HEK293 (cell line): ENCODE data around the gene PACS2.

Experiments
- CTCF ChIA-PET: fragments of 350-600 bp; formaldehyde crosslinking; extraction: SDS; loops from one replicate; lab custom pipeline; 2021; ENCODE audit warnings: antibody characterized with exemption; lab: Yijun Ruan, JAX
- POLR2A ChIA-PET: fragments of 300-600 bp; formaldehyde crosslinking; extraction: SDS; loops from one replicate; lab custom pipeline; 2020; ENCODE audit warnings: antibody characterized with exemption, inconsistent platforms; lab: Yijun Ruan, JAX
- H3K27ac ChIP-seq: fragments of 200-500 bp; sonication (Bioruptor generic); 2 replicates; pipeline ENCODE4 v1.5.1; 2014; ENCODE audit warnings: low read depth, low read length, control low read depth, inconsistent platforms; ENCODE audit errors: extremely low read depth
- H3K36me3 ChIP-seq, 2 experiments: fragments of 200-500 bp in 1 of 2; sonication (Bioruptor generic) in 1 of 2; 1 replicate in 1 of 2; 2 replicates in 1 of 2; pipeline ENCODE4 v1.5.1; 2014 to 2017; ENCODE audit warnings: inconsistent platforms in 2 of 2, low read length in 2 of 2; ENCODE audit not compliant: control insufficient read depth in 2 of 2, insufficient read depth in 1 of 2
- H3K4me1 ChIP-seq: fragments of 200-500 bp; sonication (Bioruptor generic); 2 replicates; pipeline ENCODE4 v1.5.1; 2014; ENCODE audit warnings: mild to moderate bottlenecking, low read length, inconsistent platforms; ENCODE audit not compliant: control insufficient read depth, insufficient read depth
- H3K4me3 ChIP-seq: 2 replicates; pipeline ENCODE4 v1.5.1; 2011; ENCODE audit warnings: low read depth, mild to moderate bottlenecking, control low read depth, low read length, moderate library complexity
- H3K9me3 ChIP-seq: fragments of 200-500 bp; sonication (Bioruptor generic); 2 replicates; pipeline ENCODE4 v1.5.1; 2014; ENCODE audit warnings: low read depth, low read length, inconsistent platforms; ENCODE audit not compliant: control insufficient read depth, insufficient read depth
- AEBP2 ChIP-seq: fragments of 450-650 bp; formaldehyde crosslinking; IDR thresholded peaks from 2 replicates; pipeline ENCODE4 v1.5.1; 2016; ENCODE audit warnings: missing biosample characterization, missing genetic modification characterization, borderline replicate concordance
- MEIS1 ChIP-seq: sonication (generic); formaldehyde crosslinking; IDR thresholded peaks from 2 replicates; pipeline ENCODE4 v1.8.1; 2022; ENCODE audit warnings: missing genetic modification reagents, mild to moderate bottlenecking, borderline replicate concordance
- REPIN1 ChIP-seq: fragments of 450-650 bp; formaldehyde crosslinking; IDR thresholded peaks from 2 replicates; pipeline ENCODE4 v1.5.1; 2017; ENCODE audit warnings: missing biosample characterization, missing genetic modification characterization, low read depth
- ZNF221 ChIP-seq: fragments of 450-650 bp; formaldehyde crosslinking; IDR thresholded peaks from 2 replicates; pipeline ENCODE4 v1.5.1; 2017; ENCODE audit warnings: missing biosample characterization, missing genetic modification characterization, borderline replicate concordance
- ZNF223 ChIP-seq: fragments of 450-650 bp; formaldehyde crosslinking; IDR thresholded peaks from 2 replicates; pipeline ENCODE4 v1.5.1; 2016; ENCODE audit warnings: missing biosample characterization, missing genetic modification characterization
- ZNF335 ChIP-seq: fragments of 450-650 bp; formaldehyde crosslinking; conservative IDR thresholded peaks from 2 replicates; pipeline ENCODE4 v1.5.1; 2016; ENCODE audit warnings: missing biosample characterization, missing genetic modification characterization
- ZNF423 ChIP-seq: fragments of 450-650 bp; formaldehyde crosslinking; IDR thresholded peaks from 2 replicates; pipeline ENCODE4 v1.5.1; 2016; ENCODE audit warnings: missing biosample characterization, missing genetic modification characterization
- ZNF501 ChIP-seq: fragments of 450-650 bp; formaldehyde crosslinking; IDR thresholded peaks from 2 replicates; pipeline ENCODE4 v1.5.1; 2016; ENCODE audit warnings: missing biosample characterization, missing genetic modification characterization
- ZNF549 ChIP-seq: fragments of 450-650 bp; IDR thresholded peaks from 2 replicates; pipeline ENCODE4 v1.5.1; 2018; ENCODE audit warnings: missing biosample characterization, missing genetic modification characterization, mild to moderate bottlenecking, inconsistent platforms, moderate library complexity
- ZNF561 ChIP-seq: fragments of 450-650 bp; IDR thresholded peaks from 2 replicates; pipeline ENCODE4 v1.5.1; 2018; ENCODE audit warnings: missing biosample characterization, missing genetic modification characterization, borderline replicate concordance
- ZNF624 ChIP-seq: fragments of 450-650 bp; formaldehyde crosslinking; IDR thresholded peaks from 2 replicates; pipeline ENCODE4 v1.5.1; 2017; ENCODE audit warnings: missing biosample characterization, missing genetic modification characterization
- ZNF626 ChIP-seq: fragments of 450-650 bp; sonication (Bioruptor Pico); formaldehyde crosslinking; IDR thresholded peaks from 2 replicates; pipeline ENCODE4 v1.5.1; 2018; ENCODE audit warnings: missing biosample characterization, missing genetic modification characterization, inconsistent platforms
- ZNF747 ChIP-seq: fragments of 450-650 bp; formaldehyde crosslinking; IDR thresholded peaks from 2 replicates; pipeline ENCODE4 v1.5.1; 2016; ENCODE audit warnings: missing biosample characterization, missing genetic modification characterization
- ZNF843 ChIP-seq: fragments of 450-650 bp; formaldehyde crosslinking; IDR thresholded peaks from 2 replicates; pipeline ENCODE4 v1.5.1; 2016; ENCODE audit warnings: missing biosample characterization, missing genetic modification characterization
- ZSCAN16 ChIP-seq: fragments of 450-650 bp; formaldehyde crosslinking; IDR thresholded peaks from 2 replicates; pipeline ENCODE4 v1.5.1; 2016; ENCODE audit warnings: missing biosample characterization, missing genetic modification characterization
- TF ChIP-seq, protein P1 (sequence below): fragments of 450-650 bp; formaldehyde crosslinking; IDR thresholded peaks from 2 replicates; pipeline ENCODE4 v1.5.1; 2016; ENCODE audit warnings: missing biosample characterization, missing genetic modification characterization, borderline replicate concordance
- TF ChIP-seq, protein P2 (sequence below): fragments of 450-650 bp; formaldehyde crosslinking; IDR thresholded peaks from 2 replicates; pipeline ENCODE4 v1.5.1; 2016; ENCODE audit warnings: missing biosample characterization, missing genetic modification characterization
- TF ChIP-seq, protein P3 (sequence below): fragments of 450-650 bp; formaldehyde crosslinking; IDR thresholded peaks from 2 replicates; pipeline ENCODE4 v1.5.1; 2016; ENCODE audit warnings: missing biosample characterization, missing genetic modification characterization
- TF ChIP-seq, protein P4 (sequence below): fragments of 450-650 bp; formaldehyde crosslinking; IDR thresholded peaks from 2 replicates; pipeline ENCODE4 v1.5.1; 2016; ENCODE audit warnings: missing biosample characterization, missing genetic modification characterization

PACS2 gene

DNA sequence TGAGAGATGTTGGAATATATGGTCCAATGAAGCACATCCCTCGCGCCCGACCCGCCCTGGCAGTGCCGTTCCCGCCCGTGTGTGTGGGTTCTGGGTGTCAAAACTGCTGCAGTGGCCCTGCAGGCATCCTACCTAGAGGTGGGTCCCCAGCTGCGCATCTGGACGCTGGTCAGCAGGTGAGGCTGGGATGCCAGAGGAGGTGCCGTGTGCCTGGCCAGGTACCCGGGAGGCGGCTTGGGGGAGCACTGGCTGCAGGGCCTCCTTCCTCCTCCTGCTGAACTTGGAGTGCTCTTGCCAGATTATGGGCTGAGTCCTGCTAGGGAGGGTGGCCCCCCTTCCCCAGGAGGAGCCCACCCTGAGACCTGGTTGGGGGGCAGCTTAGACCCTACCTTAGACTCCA lies 110.3 kb downstream of the PACS2 start (continued):
- no peak for TF ChIP-seq AEBP2
- TF ChIP-seq MEIS1 (CRISPR knock-in tag): no peak
- TF ChIP-seq, protein P1, sequence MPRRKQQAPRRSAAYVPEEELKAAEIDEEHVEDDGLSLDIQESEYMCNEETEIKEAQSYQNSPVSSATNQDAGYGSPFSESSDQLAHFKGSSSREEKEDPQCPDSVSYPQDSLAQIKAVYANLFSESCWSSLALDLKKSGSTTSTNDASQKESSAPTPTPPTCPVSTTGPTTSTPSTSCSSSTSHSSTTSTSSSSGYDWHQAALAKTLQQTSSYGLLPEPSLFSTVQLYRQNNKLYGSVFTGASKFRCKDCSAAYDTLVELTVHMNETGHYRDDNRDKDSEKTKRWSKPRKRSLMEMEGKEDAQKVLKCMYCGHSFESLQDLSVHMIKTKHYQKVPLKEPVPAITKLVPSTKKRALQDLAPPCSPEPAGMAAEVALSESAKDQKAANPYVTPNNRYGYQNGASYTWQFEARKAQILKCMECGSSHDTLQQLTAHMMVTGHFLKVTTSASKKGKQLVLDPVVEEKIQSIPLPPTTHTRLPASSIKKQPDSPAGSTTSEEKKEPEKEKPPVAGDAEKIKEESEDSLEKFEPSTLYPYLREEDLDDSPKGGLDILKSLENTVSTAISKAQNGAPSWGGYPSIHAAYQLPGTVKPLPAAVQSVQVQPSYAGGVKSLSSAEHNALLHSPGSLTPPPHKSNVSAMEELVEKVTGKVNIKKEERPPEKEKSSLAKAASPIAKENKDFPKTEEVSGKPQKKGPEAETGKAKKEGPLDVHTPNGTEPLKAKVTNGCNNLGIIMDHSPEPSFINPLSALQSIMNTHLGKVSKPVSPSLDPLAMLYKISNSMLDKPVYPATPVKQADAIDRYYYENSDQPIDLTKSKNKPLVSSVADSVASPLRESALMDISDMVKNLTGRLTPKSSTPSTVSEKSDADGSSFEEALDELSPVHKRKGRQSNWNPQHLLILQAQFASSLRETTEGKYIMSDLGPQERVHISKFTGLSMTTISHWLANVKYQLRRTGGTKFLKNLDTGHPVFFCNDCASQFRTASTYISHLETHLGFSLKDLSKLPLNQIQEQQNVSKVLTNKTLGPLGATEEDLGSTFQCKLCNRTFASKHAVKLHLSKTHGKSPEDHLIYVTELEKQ: no peak
- no peak for TF ChIP-seq ZNF626 (tag by site-specific recombination)
- TF ChIP-seq ZNF624: no peak
- no peak for TF ChIP-seq ZNF335 (tag by site-specific recombination)
- TF ChIP-seq ZNF747 (tag by site-specific recombination): no peak
- TF ChIP-seq, all 188 proteins: peak for 0

- TF ChIP-seq ZSCAN16 (tag by site-specific recombination) (no peak), ZNF501 (no peak), ZNF549 (tag by site-specific recombination) (no peak), ZNF561 (tag by site-specific recombination) (no peak), ZNF221 (tag by site-specific recombination) (no peak), ZNF223 (tag by site-specific recombination) (no peak), ZNF843 (tag by site-specific recombination) (no peak)
- peaks cover 10% of the 10 kb centered on the region for H3K4me1 ChIP-seq
- H3K4me3 ChIP-seq: no peak overlapping the region
- ChIA-PET CTCF (interaction anchor here (0.9 kb wide), 1 partner anchor 55 kb away, joined by 3 read pairs; no protein-coding TSS in a partner anchor), POLR2A (interaction anchor here (0.7 kb wide), 1 partner anchor 17 kb away, joined by 5 read pairs; no protein-coding TSS in a partner anchor)
- H3K9me3 ChIP-seq: no peaks in the 10 kb centered on the region; the same call in 1 of the 2 replicates
- no peak overlapping the region for H3K27ac ChIP-seq
- H3K36me3 ChIP-seq: peaks cover 18 to 70% of the 10 kb centered on the region in 2 experiments; a peak in 2 of 3 replicates
Observed at GRCh38 chr14:105425823-105426247, 111.3 kb downstream of the PACS2 start.

GRCh38 chr14:105426416-105427130 lies 112.0 kb downstream of the PACS2 start:
- H3K36me3 ChIP-seq: peaks cover 19 to 71% of the 10 kb centered on the region in 2 experiments; a peak in 2 of 3 replicates

More at GRCh38 chr14:105426416-105427130, 112.0 kb downstream of the PACS2 start:
- Histone ChIP-seq H3K9me3 (no peaks in the 10 kb centered on the region; the same call in 1 of the 2 replicates), H3K27ac (no peak overlapping the region), H3K4me3 (no peak overlapping the region), H3K4me1 (peaks cover 7% of the 10 kb centered on the region)
- CTCF ChIA-PET: no interaction called here
- no peak for TF ChIP-seq REPIN1 (tag by site-specific recombination)
- TF ChIP-seq, protein P2, sequence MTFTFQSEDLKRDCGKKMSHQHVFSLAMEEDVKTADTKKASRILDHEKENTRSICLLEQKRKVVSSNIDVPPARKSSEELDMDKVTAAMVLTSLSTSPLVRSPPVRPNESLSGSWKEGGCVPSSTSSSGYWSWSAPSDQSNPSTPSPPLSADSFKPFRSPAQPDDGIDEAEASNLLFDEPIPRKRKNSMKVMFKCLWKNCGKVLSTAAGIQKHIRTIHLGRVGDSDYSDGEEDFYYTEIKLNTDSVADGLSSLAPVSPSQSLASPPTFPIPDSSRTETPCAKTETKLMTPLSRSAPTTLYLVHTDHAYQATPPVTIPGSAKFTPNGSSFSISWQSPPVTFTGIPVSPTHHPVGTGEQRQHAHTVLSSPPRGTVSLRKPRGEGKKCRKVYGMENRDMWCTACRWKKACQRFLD (tag by site-specific recombination): no peak
- TF ChIP-seq, protein P3, sequence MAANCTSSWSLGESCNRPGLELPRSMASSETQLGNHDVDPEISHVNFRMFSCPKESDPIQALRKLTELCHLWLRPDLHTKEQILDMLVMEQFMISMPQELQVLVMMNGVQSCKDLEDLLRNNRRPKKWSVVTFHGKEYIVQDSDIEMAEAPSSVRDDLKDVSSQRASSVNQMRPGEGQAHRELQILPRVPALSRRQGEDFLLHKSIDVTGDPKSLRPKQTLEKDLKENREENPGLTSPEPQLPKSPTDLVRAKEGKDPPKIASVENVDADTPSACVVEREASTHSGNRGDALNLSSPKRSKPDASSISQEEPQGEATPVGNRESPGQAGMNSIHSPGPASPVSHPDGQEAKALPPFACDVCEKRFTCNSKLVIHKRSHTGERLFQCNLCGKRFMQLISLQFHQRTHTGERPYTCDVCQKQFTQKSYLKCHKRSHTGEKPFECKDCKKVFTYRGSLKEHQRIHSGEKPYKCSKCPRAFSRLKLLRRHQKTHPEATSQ: no peak
- no peak for TF ChIP-seq ZNF423 (tag by site-specific recombination)
- TF ChIP-seq, protein P4, sequence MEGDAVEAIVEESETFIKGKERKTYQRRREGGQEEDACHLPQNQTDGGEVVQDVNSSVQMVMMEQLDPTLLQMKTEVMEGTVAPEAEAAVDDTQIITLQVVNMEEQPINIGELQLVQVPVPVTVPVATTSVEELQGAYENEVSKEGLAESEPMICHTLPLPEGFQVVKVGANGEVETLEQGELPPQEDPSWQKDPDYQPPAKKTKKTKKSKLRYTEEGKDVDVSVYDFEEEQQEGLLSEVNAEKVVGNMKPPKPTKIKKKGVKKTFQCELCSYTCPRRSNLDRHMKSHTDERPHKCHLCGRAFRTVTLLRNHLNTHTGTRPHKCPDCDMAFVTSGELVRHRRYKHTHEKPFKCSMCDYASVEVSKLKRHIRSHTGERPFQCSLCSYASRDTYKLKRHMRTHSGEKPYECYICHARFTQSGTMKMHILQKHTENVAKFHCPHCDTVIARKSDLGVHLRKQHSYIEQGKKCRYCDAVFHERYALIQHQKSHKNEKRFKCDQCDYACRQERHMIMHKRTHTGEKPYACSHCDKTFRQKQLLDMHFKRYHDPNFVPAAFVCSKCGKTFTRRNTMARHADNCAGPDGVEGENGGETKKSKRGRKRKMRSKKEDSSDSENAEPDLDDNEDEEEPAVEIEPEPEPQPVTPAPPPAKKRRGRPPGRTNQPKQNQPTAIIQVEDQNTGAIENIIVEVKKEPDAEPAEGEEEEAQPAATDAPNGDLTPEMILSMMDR (tag by site-specific recombination): no peak
- POLR2A ChIA-PET: interaction anchor here (0.7 kb wide), 1 partner anchor 18 kb away, joined by 5 read pairs; no protein-coding TSS in a partner anchor
